GM18909 (cell line): ENCODE data around the gene ANTXR1.

Experiments
- ATAC-seq: cut with Tn5 transposase; IDR thresholded peaks from one replicate; pipeline ENCODE4 v1.9.1; 2021; ENCODE audit warnings: mild to moderate bottlenecking; ENCODE audit not compliant: unreplicated experiment, poor library complexity

Gene ANTXR1

DNA sequence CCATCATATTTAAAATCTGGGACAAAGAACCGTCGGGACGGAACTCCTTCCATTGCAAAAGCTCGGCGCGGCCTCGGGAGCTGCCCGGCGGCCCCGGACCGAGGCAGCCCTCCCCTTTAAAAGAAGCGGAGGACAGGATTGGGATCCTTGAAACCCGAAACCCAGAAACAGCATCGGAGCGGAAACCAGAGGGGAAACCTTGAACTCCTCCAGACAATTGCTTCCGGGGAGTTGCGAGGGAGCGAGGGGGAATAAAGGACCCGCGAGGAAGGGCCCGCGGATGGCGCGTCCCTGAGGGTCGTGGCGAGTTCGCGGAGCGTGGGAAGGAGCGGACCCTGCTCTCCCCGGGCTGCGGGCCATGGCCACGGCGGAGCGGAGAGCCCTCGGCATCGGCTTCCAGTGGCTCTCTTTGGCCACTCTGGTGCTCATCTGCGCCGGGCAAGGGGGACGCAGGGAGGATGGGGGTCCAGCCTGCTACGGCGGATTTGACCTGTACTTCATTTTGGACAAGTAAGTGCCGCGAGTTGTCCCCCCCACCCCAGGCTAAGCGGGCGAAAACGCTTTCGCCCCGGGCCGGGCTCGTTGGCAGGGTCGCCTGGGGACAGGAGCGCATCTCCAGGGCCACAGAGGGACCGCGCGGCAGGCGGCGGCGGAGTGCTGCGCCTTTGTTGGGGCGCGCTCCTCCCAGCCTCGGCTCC, at the start of gene ANTXR1:
Gene ANTXR1 (plus strand): TSS at position 38 of the 698 bp plus-strand sequence. CDS start 321 bp downstream, at position 359.
- no peak for ATAC-seq

GRCh38 chr2:68964282-68964681, 48.7 kb upstream of the ANTXR1 start:
- ATAC-seq, result no peak

DNA sequence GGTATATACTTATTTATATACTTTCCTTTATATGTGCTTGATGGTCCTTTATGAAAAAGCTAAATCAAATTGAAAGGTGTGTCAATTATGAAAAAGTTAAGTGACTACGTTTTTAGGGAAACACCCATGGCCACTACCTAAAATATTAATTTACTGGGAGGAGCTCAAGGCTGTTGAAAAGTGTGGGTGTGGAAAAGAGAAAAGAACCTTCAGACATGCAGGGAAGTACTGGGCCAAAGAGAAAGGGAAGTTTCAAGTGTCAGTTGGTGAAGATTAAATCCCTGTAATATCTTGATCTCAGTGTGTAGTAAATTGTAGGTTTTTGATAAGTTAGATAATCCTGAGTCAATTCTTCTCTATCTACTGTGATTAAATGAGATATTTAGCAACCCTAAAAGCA, 44.8 kb upstream of the ANTXR1 start:
- ATAC-seq, result no peak

GRCh38 chr2:68969736-68970490, 43.1 kb upstream of the ANTXR1 start:
- ATAC-seq, result no peak

GRCh38 chr2:68970566-68971265, 42.3 kb upstream of the ANTXR1 start:
- ATAC-seq, result no peak

GRCh38 chr2:68971591-68972231, 41.3 kb upstream of the ANTXR1 start:
- no peak for ATAC-seq

DNA sequence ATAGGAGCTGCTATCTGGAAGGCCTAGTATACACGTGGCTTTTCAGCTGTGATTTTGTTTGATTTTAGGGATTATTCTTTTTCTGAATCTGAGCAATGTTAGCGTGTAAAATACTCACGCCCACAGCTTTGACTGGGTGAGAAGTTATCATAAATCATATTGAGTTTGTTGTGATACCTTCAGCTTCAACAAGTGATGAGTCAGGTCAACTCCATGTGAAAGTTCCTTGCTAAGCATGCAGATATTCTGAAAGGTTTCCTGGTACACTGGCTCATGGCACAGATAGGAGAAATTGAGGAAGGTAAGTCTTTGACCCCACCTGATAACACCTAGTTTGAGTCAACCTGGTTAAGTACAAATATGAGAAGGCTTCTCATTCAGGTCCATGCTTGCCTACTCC, 38.7 kb upstream of the ANTXR1 start, which contains the start of gene GKN1:
Gene GKN1 (plus strand): TSS at position 386 of the 400 bp plus-strand sequence. CDS start 42 bp downstream, outside the sequence.
- no peak for ATAC-seq

DNA sequence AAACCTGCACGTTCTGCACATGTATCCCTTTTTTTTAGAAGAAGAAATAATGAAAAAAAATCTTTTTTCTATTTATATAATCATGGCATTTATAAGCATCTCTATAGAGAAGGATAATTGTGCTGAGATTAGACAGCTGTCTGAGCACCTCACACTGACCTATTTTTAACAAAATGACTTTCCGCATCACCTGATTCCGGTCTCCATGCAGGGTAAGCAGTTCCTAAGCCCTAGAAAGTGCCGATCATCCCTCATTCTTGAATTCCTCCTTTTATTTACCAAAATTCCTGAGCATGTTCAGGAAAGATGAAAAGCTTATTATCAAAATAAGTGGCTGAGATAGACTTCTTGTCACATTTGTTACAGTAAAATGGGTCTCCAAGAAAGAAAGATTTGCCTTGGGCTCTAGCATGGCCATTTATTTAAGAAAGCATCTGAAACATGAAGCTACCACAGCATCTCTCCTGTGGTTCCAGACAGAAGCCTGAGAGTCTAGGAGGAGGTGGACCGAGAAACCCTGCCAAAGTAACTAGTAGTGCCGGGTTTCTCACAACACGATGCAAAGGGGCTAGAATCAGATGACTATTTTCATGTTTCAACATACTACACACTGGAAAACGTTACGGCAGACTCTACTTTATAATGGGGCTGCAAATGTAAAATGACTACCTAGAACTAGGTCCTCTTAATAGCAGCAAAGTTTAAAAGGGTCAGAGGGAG, 37.9 kb upstream of the ANTXR1 start:
- no peak for ATAC-seq

- no peak for ATAC-seq
Measured at GRCh38 chr2:68975844-68976243, 37.1 kb upstream of the ANTXR1 start.

GRCh38 chr2:68977453-68977852, 35.5 kb upstream of the ANTXR1 start:
- ATAC-seq, result no peak

- ATAC-seq, result no peak
Measured at GRCh38 chr2:68978098-68978497, 34.9 kb upstream of the ANTXR1 start.

DNA sequence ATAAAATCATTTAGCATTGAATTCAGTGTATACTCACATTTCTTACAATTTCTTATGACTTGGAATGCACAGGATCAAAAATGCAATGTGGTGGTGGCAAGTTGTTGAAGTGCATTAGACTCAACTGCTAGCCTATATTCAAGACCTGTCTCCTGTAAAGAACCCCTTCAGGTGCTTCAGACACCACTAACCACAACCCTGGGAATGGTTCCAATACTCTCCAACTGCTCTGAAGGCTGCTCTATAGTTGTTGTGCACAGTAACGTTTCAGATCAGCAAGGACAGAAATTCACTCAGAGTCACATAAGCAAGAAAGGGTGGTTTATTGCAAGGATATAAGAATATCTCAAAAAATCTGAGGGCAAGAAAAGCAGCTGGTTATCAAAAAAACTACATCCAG, 32.0 kb upstream of the ANTXR1 start:
- ATAC-seq, result no peak

GRCh38 chr2:68987021-68987503, 25.9 kb upstream of the ANTXR1 start:
- no peak for ATAC-seq

DNA sequence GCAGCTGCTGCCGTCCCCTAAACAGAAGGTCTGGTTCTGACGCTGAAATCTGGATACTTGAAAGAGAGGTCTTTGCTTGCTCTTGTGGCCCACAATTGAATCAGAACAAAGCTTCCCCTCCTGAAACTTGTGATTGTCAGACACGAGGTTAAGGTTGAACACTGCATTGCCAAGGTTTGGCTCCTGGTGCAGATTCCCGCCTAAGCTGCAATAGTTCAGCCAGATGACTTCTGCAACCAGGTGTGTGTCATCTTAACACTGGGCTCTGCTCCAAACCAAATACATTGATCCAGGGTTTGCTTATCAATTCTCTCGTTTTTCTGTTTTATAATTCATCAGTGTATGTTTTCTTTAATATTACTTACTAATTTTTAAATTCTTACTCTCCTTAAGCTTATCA, 23.9 kb upstream of the ANTXR1 start:
- ATAC-seq, result no peak

- ATAC-seq, result no peak
Measured at GRCh38 chr2:68992341-68992740, 20.6 kb upstream of the ANTXR1 start.

GRCh38 chr2:68992933-68993332, 20.0 kb upstream of the ANTXR1 start:
- ATAC-seq, result no peak

DNA sequence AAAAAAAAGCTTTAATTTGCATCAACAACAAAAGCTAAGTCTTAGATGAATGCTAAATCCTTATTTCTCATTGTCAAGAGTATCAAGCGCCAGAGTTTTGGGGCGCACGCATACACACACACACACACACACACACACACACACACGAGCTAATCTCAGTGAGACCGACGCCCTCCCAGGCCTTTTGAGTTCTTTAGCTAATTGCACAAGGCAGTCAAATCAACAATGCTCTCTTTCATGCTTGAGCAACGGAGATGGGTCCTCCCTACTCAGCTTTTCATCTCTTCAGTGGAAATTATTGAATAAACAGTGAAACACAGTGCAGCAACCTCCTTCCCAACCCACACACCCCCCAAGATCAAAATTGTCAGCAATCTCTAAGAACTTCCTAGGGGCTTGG, 19.3 kb upstream of the ANTXR1 start:
- ATAC-seq, result no peak

GRCh38 chr2:68994864-68995263, 18.1 kb upstream of the ANTXR1 start:
- no peak for ATAC-seq

DNA sequence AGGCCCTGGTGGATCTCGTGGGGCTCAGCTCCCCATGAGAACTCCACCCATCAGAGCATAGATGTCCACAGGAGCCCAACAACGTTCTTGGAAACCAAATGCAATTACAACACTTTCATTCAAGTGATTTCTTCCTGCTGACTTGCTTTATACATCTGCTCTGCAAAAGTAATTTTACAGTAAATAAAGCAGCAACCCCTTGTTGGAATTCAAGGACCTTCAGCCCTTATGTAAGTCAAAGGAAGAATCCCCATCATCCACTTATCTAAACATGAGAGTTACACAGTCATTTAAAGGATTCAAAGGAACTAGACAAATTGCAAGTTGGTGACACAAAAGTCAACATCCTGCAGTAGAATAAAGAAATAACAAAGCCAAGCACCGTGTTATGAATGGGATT, 17.1 kb upstream of the ANTXR1 start:
- no peak for ATAC-seq

DNA sequence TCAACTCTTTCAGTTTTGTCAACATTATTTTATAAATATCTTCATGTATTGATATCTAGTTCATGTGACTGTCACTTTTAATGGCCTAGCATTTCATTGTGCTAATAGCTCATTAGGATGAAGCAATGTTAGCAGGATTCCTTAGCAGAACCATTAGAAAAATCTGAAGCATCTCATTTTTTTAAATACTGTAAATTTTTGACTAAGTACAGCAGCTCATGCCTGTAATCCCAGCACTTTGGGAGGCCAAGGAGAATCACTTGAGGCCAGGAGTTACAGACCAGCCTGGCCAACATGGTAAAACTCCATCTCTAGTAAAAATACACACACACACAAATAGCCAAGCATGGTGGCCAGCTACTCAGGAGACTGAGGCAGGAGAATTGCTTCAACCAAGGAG, 15.6 kb upstream of the ANTXR1 start:
- ATAC-seq, result no peak
